ENCODE results near the gene FXYD6.
"Not testable (repeated sequence)": the region's sequence is repeated elsewhere in the genome, so short reads cannot be mapped to it uniquely, and the experiment has no call there.

FXYD6 gene

DNA sequence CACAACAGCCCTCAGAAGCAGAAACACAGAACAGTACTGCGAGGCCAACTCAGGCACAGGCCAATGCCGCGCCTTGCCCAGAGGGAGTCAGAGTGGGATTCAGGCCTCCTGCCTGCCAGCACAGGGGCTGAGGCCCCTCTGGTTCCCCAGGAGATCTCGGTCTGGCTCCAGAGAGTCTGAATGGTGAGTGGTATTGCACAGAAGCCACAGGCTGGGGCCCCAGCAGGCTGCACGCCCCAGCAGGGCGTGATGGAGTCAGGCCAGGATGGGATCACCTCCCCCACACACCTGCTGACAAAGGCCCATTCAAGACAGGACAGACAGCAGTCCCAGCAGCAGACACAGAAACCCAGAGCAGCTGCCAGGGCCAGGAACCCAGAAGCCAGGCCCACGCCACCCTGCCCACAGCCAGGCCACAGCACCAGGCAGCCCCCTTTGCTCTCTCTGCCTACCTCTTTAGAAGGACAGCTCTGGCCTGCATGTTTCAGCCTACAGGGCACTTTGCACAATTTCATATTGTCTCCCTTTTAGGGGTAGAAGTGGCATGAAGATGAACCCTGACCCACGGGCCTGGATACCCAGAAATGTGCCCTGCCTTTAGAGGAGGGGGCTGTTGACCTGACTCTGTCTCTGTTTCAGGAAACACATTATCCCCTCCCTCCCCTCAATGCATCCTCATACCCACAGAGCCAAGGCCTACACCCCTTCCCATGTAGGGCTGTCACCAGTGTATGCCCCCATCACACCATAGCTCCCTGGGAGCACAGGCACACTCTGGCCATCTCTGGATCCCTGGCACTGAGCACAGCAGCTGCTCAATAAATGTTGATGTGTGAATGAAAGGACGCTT, 6.1 kb downstream of the FXYD6 start:
- peak; percentile 26 for DNase-seq (ENCODE audit: low read depth, low spot score)

DNA sequence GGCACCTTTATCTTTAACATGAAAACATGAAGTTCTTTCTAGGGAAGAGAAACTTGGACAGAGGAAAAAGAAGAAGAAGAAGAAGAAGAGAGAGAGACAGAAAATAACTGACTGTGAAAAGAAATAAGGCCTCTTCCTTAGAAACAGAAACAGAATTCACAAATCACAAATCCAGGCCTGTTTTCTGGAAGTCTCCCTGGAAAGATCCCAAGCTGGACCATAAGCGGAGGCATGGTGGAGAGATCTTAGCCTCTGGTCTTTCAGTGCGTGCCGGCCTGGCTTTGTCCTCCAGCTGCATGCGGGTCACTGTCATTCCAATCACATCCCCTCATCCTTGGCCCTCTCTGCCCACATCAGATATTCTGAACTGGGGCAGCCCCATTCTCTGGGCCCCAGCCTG, 6.9 kb downstream of the FXYD6 start:
- DNase-seq (ENCODE audit: low read depth, low spot score) = no peak

GRCh38 chr11:117868815-117869561, 7.5 kb downstream of the FXYD6 start:
- no peak for DNase-seq (ENCODE audit: low read depth, low spot score)

DNA sequence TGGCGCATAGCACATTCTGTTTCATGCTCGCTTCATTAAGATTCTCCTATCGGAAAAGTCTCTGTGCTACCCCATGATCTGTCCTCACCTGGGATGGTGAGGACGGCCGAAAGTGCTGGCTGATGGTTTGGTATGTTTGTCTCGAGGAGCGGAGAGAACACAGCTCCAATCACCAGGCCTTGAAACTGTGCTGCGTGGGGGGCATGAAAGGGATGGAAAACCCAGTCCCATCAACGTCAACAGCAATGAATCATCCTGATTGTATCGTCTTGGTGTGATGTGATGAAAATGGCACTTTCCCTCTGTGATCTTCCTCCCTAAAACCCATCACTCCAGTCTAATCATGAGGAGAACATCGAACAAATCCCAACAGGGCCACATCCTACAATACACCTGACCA, 8.4 kb downstream of the FXYD6 start:
- DNase-seq (ENCODE audit: low read depth, low spot score) = no peak

DNA sequence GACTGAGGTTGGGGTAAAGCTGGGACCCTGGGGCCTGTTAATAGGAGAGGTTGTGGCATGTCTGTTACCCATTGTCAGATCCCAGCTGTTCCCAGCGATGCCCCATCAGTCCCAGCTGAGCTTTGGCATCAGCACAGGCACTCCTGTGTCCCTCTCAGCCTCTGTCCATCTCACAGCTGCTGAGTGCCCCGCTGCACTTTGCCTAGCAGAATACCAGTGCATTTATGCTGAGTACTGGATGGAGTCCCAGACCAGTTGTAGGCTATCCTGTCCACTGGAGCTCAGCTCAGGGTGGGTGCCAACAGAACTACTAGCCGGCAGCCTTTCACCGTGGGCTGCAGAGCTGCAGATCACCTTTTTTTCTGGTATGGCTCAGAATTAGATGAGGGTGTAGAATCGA, 9.9 kb downstream of the FXYD6 start:
- no peak for DNase-seq (ENCODE audit: low read depth, low spot score)

DNA sequence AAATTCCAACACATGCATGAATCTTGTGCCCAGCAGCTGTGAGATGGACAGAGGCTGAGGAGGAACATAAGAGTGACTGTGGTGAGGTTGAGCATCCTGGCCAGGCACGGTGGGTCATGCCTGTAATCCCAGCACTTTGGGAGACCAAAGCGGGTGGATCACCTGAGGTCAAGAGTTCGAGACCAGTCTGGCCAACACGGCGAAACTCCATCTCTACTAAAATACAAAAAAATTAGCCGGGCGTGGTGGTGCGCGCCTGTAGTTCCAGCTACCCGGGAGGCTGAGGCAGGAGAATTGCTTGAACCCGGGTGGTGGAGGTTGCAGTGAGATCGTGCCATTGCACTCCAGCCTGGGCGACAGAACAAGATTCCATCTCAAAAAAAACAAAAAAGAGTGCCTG, 10.9 kb downstream of the FXYD6 start:
- not testable (repeated sequence) for DNase-seq (ENCODE audit: low read depth, low spot score)

DNA sequence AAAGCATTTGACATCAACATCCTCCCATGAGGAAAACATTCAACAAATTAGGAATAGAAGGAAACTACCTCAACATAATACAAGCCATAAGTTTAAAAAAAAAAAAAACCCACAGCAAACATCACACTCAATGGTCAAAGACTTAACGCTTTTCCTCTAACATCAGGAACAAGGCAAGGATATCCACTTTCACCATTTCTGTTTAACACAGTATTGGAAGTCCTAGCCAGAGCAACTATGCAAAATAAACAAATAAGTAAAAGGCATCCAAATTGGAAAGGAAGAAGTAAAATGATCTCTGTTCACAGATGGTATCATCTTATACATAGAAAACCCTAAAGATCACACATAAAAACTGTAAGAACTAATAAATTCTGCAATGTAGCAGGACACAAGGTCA, 13.1 kb downstream of the FXYD6 start:
- no peak for DNase-seq (ENCODE audit: low read depth, low spot score)

DNA sequence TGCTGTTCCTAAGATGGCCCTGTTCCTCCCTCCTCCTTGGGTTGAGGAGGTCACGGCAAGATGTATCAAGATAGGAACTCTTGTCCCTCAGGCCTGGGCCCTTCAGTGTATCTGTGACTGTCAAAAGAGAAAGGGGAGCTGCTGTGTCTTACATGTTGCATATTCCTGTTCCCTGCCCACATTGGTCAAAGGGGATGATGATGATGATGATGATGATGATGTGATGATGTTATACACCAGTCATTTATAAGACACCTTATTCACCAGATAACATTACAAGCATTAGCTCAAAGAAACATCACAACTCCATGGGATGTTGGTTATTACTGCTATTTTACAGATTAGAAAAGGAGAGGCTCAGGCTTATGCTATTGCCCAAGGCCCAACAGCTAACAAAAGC, 13.7 kb downstream of the FXYD6 start:
- DNase-seq (ENCODE audit: low read depth, low spot score) = no peak

- DNase-seq (ENCODE audit: low read depth, low spot score) = no peak
These were observed 14.3 kb downstream of the FXYD6 start for GRCh38 chr11:117862019-117862725.

GRCh38 chr11:117861151-117862018, 15.1 kb downstream of the FXYD6 start:
- peak; percentile 44 for DNase-seq (ENCODE audit: low read depth, low spot score)

DNA sequence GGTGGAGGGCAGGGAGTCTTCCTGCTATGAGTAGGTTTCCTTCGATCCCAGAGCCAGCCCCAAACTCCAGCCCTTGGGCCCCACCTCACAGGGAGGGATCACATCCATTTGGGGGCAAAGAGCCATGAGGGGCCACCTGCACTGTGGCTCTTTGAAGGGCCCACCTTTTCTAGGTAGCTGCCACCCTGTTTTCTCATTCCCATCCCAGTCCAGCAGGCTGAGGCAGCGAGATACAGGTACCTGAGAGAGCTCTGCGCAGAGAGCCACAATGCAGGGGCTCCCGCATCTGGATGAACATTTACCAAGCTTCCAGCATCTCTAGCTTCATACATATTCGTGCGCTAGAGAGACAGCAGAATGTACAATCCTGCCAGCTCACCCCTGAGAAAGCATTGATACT, 16.3 kb downstream of the FXYD6 start:
- DNase-seq (ENCODE audit: low read depth, low spot score) = no peak

DNA sequence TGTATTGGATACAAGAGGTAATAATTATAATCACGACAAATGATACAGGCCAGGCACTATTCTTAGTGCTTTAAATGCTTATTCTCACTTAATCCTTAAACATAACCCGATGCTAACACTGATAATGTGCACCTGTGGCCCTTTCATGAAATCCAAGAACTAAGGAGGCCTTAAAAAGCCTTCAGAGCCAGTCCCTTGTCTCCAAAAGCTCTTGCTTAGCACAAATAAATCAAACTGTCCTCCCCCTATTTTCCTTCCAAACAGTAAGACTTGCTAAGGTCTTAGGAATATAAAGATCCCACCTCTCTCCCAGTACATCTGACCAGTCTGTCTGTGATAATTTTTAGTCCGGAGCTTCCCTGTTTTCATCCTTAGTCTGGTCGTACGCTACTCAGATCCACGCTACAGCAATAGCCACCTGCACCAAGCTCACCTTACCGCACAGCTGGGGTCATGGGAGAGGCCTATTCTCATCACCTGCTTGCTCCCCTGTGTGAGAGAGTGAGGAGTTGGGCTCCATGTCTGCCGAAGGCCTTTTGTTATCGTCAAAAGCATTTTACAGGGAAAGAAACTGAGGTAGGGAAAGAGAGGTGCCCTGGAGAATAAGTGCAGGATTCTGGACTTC, 16.9 kb downstream of the FXYD6 start:
- DNase-seq (ENCODE audit: low read depth, low spot score) = no peak

DNA sequence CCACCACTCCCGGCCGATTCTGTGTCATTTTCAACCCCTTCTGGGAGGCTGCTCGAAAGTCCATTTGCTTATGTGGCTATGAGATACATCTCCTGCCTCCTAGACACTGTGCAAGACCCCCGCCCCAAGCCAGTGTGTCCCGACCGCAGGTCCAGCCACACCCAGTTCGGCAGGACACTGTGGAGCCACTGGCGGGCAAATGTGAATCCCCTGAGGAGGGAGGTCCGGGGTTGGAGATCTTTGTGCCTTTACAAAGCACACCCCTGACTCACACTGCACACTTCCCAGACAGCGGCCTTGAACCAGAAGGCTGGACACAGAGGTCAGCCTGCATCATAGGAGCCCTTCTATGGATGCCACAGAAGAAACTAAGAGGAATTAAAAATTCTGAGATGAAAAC, 17.4 kb downstream of the FXYD6 start:
- DNase-seq (ENCODE audit: low read depth, low spot score) = no peak

GRCh38 chr11:117857734-117858414, 18.6 kb downstream of the FXYD6 start:
- no peak for DNase-seq (ENCODE audit: low read depth, low spot score)

DNA sequence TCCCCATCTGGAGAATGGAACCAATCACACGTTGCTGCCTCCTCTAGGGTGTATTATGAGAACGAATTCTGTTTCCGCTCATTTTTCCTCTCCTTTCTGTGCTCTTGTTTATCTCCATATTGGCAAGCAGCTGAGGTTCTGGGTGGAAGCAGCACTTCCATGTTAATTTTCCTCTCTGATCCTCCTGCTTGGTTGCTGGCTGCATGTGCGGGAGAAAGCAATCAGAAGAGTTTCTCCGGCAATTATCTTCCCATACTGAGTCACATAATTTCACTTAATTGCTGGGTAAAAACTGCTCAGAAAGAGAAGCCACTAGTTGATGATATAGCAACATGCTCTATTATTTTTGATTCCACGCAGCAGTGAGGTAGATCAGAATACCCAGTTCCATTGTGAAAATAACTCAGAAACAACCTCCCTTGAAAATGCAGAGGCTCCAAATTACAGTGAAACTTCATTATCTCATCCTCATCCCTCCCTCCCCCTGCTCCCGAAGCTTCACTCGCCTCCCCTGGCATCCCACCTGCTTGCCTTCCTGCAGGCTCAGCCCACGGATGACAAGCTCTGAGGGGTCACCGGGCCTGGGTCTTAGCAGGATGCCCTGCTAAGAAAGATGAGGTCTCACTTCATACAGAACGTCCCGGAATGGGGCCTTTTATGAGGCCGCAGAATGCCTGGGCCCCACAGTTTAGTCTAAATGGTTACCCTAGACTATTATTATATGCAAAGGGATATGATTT, 20.4 kb downstream of the FXYD6 start:
- DNase-seq (ENCODE audit: low read depth, low spot score) = no peak

GRCh38 chr11:117855186-117855845, 21.1 kb downstream of the FXYD6 start:
- no peak for DNase-seq (ENCODE audit: low read depth, low spot score)

DNA sequence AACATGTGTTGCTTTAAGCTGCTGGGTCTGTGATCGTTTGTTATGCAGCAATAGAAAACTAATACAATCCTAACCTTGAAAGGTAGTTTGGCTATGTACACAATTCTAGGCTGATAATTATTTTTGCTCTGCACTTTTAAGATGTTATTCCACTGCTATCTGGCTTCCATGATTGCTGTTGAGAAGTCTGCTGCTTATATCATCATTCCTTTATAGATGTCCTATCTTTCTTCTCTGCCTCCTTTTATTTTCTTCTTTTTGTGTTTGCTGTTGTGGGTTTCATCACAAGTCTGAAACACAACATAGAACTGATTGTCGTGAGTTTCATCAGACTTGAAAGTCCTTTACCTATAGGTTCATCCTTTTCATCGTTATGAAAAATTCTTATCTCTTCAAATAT, 24.1 kb downstream of the FXYD6 start:
- no peak for DNase-seq (ENCODE audit: low read depth, low spot score)

GRCh38 chr11:117851852-117852251, 24.6 kb downstream of the FXYD6 start:
- no peak for DNase-seq (ENCODE audit: low read depth, low spot score)

- no peak for DNase-seq (ENCODE audit: low read depth, low spot score)
These were observed 25.4 kb downstream of the FXYD6 start for GRCh38 chr11:117851106-117851505.
